Loucy (cell line): ENCODE measurements around the gene BPIFB1.

Experiments used
- EZH2phosphoT487 ChIP-seq: fragments of 200-600 bp; IDR thresholded peaks from 2 replicates; pipeline ENCODE4 v1.6.1; 2018; ENCODE audit warnings: antibody characterized with exemption, mild to moderate bottlenecking, moderate library complexity, borderline replicate concordance
- TF ChIP-seq, protein P1 (sequence below): fragments of 200-600 bp; sonication (generic); conservative IDR thresholded peaks from 2 replicates; pipeline ENCODE4 v1.5.1; 2014; ENCODE audit warnings: mild to moderate bottlenecking, antibody characterized with exemption, low read length

DNA sequence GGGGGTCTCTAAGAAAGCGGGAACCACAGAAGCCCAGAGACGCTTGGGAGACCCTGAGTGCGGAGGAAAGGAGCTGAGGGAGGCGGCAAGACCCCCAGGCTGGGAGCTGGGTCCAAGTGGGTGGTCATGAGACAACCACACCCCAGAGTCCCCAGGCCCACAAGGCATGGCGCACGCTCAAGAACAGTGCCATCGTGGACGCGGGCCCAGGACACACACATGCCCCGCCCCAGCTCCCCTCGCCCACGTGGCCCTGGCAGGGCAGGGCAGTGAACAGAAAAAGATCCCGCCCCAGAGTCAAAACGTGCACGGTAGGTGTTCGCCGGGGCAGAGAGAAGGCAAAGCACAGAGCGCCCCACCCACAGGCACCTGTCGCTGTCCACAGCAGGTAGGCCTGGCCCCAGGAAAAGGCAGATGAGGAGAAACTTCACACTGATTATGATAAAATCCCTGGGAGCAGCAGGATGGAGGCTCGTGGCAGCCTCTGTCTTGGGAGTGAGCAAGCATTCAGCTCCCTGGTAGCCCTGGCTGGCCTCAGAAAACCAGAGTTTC is 50.0 kb downstream of the BPIFB1 start:
- TF ChIP-seq, protein P1, sequence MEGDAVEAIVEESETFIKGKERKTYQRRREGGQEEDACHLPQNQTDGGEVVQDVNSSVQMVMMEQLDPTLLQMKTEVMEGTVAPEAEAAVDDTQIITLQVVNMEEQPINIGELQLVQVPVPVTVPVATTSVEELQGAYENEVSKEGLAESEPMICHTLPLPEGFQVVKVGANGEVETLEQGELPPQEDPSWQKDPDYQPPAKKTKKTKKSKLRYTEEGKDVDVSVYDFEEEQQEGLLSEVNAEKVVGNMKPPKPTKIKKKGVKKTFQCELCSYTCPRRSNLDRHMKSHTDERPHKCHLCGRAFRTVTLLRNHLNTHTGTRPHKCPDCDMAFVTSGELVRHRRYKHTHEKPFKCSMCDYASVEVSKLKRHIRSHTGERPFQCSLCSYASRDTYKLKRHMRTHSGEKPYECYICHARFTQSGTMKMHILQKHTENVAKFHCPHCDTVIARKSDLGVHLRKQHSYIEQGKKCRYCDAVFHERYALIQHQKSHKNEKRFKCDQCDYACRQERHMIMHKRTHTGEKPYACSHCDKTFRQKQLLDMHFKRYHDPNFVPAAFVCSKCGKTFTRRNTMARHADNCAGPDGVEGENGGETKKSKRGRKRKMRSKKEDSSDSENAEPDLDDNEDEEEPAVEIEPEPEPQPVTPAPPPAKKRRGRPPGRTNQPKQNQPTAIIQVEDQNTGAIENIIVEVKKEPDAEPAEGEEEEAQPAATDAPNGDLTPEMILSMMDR = no peak
- TF ChIP-seq EZH2phosphoT487 = no peak
